Retinal pigment epithelial cell (primary cell): ENCODE measurements around the gene PLXNA2.

Source experiments
- DNase-seq: peaks from one replicate; pipeline ENCODE4 v3.0.0-alpha.2; 2010; ENCODE audit warnings: low read depth
- H3K4me3 ChIP-seq: 2 replicates; pipeline ENCODE4 v1.5.1; 2011; ENCODE audit warnings: mild to moderate bottlenecking, low read length, control low read depth, moderate library complexity
- CTCF ChIP-seq: conservative IDR thresholded peaks from 2 replicates; pipeline ENCODE4 v1.5.1; 2011; ENCODE audit warnings: low read depth, low read length, control low read depth, inconsistent platforms

The PLXNA2 gene

GRCh38 chr1:208003241-208003640 lies 240.9 kb downstream of the PLXNA2 start:
- TF ChIP-seq CTCF = no peak
- H3K4me3 ChIP-seq = no peak overlapping the region
- no peak for DNase-seq

- H3K4me3 ChIP-seq = no peak overlapping the region
- DNase-seq = no peak
- no peak for TF ChIP-seq CTCF
These were observed 241.5 kb downstream of the PLXNA2 start for GRCh38 chr1:208002672-208003071.

GRCh38 chr1:208002078-208002477 lies 242.1 kb downstream of the PLXNA2 start:
- DNase-seq = no peak
- no peak overlapping the region for H3K4me3 ChIP-seq
- TF ChIP-seq CTCF = no peak

GRCh38 chr1:208000504-208000903 lies 243.7 kb downstream of the PLXNA2 start:
- no peak for TF ChIP-seq CTCF
- H3K4me3 ChIP-seq = no peak overlapping the region

DNA sequence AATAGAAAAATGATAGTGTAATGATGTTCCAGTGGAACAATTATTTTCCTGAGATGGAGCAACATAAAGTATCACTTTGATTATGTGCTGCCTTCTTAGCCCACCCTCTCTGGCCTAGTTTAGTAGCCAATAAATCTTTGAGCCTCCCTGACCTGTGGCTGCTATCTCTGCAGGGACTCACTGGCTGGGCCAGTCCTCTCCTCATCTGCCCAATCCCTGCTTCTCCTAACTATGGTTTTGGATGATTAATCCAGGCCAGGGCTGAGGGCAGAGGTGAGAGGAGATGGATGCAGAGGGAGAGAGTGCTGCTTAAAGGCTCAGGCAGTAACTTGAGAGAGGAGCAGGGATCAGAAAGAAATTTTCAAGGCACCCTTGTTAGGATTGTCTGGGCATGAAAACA lies 244.2 kb downstream of the PLXNA2 start:
- no peak for DNase-seq
- H3K4me3 ChIP-seq = no peak overlapping the region
- TF ChIP-seq CTCF = no peak

More at GRCh38 chr1:208000504-208000903, 243.7 kb downstream of the PLXNA2 start:
- DNase-seq = no peak

DNA sequence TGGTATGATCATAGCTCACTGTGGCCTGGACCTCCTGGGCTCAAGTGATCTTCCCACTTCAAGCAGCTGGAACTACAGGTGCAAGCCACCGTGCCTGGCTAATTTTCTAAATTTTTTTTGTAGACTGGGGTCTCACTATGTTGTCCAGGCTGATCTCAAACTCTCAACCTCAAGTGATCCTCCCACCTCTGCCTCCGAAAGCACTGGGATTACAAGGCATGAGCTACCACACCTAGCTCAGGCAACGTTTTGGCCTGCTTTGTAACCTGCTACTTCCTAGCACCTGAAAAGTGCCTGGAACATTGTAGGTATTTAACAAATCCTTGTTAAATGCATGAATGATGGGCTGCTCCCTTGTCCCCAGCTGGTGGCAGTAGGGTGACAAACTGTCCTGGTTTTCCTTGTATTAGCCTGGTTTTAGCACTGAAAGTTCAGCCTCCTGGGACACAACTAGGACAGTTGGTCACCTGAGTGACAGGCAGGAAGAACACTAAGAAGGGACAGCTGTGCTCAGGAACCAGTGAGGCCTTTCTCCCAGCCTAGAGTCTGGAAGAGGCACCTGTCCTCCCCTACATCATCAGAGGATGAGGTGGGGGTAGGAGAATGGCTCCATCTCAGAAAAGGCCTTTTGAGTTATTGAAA lies 244.8 kb downstream of the PLXNA2 start:
- H3K4me3 ChIP-seq = no peak overlapping the region
- DNase-seq = no peak
- no peak for TF ChIP-seq CTCF

- TF ChIP-seq CTCF = no peak
- no peak overlapping the region for H3K4me3 ChIP-seq
- no peak for DNase-seq
These were observed 245.5 kb downstream of the PLXNA2 start for GRCh38 chr1:207998691-207999090.
